NCI-H748 treated with DMSO at 0.1 percent for 48 hours (cell line): ENCODE results near the gene JCAD.

Experiments
- DNase-seq: peaks from one replicate; lab custom pipeline; 2025; lab: John Stamatoyannopoulos, UW

The JCAD gene

GRCh38 chr10:30046476-30046875 is 12.9 kb downstream of the JCAD start:
- DNase-seq, result no peak

GRCh38 chr10:30045961-30046360 is 13.4 kb downstream of the JCAD start:
- DNase-seq, result no peak

GRCh38 chr10:30043476-30044270 is 15.7 kb downstream of the JCAD start:
- no peak for DNase-seq

GRCh38 chr10:30042820-30043219 is 16.6 kb downstream of the JCAD start:
- no peak for DNase-seq

GRCh38 chr10:30041196-30042105 is 17.9 kb downstream of the JCAD start:
- DNase-seq, result no peak

- no peak for DNase-seq
These were observed 18.8 kb downstream of the JCAD start for GRCh38 chr10:30040597-30040996.

- no peak for DNase-seq
These were observed 19.4 kb downstream of the JCAD start for GRCh38 chr10:30039988-30040387.

- DNase-seq, result no peak
These were observed 19.8 kb downstream of the JCAD start for GRCh38 chr10:30039567-30039966.

- DNase-seq, result no peak
These were observed 20.4 kb downstream of the JCAD start for GRCh38 chr10:30038781-30039536.

GRCh38 chr10:30037620-30038336 is 21.6 kb downstream of the JCAD start:
- DNase-seq, result no peak

- no peak for DNase-seq
These were observed 22.6 kb downstream of the JCAD start for GRCh38 chr10:30036811-30037210.

GRCh38 chr10:30036341-30036740 is 23.0 kb downstream of the JCAD start:
- no peak for DNase-seq

- no peak for DNase-seq
These were observed 24.8 kb downstream of the JCAD start for GRCh38 chr10:30034433-30035137.

GRCh38 chr10:30032125-30032524 is 27.3 kb downstream of the JCAD start:
- no peak for DNase-seq

GRCh38 chr10:30029872-30030256 is 29.5 kb downstream of the JCAD start:
- no peak for DNase-seq

- no peak for DNase-seq
These were observed 30.1 kb downstream of the JCAD start for GRCh38 chr10:30029164-30029871.

- DNase-seq, result no peak
These were observed 30.7 kb downstream of the JCAD start for GRCh38 chr10:30028738-30029030.

- no peak for DNase-seq
These were observed 31.2 kb downstream of the JCAD start for GRCh38 chr10:30028006-30028737.

- no peak for DNase-seq
These were observed 32.1 kb downstream of the JCAD start for GRCh38 chr10:30027057-30028005.
